GM21390 (cell line): ENCODE data around the gene TAS2R3.
"Not testable (repeated sequence)": the region's sequence is repeated elsewhere in the genome, so short reads cannot be mapped to it uniquely, and the experiment has no call there.

Source experiments
- ATAC-seq: cut with Tn5 transposase; IDR thresholded peaks from one replicate; pipeline ENCODE4 v1.9.1; 2021; ENCODE audit not compliant: unreplicated experiment

TAS2R3 gene, protein sequence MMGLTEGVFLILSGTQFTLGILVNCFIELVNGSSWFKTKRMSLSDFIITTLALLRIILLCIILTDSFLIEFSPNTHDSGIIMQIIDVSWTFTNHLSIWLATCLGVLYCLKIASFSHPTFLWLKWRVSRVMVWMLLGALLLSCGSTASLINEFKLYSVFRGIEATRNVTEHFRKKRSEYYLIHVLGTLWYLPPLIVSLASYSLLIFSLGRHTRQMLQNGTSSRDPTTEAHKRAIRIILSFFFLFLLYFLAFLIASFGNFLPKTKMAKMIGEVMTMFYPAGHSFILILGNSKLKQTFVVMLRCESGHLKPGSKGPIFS

DNA sequence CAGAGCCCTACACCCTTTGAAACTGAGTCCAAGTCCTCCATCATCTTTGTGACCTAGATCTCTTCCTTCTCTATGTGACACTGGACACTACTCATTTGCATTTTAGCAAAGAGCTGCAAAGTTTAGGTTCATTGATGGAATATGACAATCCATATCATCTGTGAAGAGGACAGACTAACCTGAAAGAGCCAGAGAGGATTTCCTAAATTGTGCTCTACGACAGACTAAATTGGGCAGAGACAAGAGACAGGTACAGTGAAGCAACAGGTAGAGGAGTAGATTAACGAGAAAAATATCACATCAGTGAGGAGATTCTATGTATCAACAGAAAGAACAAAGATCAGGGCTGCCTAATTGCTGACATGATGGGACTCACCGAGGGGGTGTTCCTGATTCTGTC is at the start of gene TAS2R3:
Gene TAS2R3 (plus strand): TSS at position 301 of the 400 bp plus-strand sequence. CDS start 62 bp downstream, at position 363.
- ATAC-seq = no peak

DNA sequence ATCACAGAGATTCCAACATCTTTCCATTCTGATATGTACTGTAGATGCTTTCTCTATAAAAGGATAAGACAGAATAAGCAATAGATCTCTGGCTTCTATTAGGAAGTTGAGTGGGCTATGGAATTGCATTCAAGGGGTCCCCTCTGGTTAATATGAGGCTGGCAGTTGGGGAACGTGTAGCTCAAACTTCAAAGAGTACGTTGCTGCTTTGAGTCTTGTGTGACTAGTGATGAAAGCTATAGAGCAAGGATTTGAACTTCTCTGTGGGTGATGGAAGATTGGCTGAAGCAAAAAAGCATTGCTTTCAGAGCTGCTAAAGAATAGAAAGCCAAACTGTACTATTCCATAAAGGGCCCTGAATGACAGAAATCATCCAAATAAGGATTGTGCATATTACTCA is 49.3 kb upstream of the TAS2R3 start:
- ATAC-seq = no peak

DNA sequence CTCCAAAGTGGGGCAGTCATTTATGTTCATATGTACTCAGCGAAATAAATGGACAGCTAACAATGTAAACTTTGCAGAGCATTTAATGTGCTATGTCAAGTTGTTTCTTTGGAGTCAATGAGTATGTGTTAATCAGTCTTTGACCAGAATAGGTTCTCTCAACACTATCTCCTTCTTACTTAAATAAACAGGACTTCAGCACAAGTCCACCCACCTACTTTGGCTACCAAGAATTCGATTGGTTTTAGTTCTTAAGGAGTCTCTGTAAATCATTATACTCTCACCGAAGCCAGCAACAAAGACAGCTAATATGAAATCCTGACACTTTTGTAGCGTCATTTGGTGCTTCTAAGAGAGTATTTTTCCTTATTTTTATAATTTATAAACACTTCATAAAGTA is 48.9 kb upstream of the TAS2R3 start:
- ATAC-seq = no peak

DNA sequence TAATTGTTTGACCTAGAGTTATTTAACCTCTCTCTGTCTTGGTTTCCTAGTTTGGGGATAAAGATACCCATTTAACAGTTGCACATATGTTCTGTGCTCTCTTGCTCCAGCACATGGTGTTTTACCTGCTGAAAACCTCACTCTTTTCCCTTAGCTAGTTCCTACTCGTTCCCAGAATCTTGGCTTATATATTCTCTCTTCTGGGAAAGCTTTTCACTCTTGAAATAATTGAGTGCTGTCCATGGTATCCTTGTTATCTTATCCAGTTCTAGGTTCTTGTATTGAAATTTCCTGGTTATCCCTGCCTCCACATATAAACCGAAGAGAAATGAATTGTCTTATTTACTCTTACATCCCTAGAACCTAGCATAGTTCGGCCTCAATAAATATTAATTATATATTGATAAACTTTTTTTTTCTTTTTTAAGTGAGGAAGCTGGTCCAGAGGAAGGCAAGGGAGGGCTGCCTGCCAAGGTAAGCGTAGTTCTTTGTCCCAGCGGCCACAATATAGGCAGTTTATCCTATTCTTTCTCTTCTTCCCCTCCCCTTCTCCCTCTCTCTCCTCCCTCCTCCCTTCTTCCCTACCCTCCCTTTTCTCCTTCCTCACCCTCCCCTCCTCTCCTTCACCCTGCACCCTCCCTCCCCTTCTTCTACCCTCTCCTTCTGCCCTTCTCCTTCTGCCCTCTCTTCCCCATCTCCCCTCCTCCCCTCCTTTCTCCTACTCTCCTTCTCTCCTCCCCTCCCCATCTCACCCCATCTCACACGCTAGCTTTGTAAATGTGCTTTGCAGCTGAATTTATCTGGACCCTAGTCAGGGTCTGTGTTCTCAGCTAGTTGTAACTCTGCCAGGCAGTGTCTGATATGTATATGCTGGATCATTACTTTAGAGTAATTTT is 47.9 kb upstream of the TAS2R3 start:
- ATAC-seq = no peak

DNA sequence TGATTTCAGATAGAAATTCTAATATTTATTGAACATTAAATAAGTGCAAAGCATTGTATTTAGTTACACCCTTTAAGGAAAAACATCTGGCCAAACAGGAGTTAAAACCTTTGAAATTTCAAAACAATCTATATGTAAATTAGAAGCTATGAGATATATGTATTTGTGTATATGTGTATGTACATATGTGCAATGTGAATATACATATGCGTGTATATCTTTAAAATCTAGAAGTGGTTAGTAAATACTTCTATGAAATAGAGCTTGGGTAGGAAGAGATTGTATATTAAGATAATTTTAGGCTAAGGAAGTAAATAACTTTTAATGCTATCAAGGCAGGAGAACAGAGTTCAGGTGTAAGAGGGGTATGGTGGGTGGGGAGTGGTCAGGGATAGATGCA is 46.4 kb upstream of the TAS2R3 start:
- ATAC-seq = no peak

DNA sequence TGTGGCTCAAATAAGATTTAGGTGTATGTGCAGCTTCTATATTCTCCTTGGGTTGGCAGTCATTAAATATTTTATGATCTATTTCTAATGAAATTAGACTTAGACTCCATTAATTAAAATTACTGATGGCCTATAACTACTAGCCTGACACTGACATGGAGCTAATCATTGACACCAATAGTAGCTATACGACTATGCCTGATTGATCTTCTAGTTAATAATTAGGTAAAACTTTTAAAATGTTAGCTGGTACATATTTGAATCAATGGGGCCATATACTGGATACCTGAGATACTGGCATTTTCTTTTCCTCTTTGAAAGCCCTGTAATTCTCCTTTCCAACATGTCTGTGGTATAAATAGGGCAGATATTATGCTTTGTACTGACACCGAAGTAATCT is 41.4 kb upstream of the TAS2R3 start:
- no peak for ATAC-seq

DNA sequence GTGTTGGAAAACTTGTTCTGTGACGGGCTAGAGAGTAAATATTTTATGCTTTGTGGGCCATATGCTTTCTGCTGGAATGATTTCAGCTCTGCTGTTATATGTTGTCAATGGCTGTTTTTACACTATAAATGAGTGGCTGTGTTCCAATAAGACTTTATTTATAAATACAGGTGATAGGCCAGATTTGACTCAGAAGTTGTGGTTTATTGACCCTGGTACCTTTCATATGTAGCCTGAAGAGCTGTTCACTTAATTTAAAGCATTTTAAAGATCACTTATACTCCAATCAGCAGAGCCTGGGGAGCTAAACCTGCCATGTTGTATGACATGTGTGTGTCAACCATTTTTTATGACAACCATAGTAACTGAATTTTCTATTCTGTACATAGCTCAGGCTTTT is 34.9 kb upstream of the TAS2R3 start:
- ATAC-seq = no peak

DNA sequence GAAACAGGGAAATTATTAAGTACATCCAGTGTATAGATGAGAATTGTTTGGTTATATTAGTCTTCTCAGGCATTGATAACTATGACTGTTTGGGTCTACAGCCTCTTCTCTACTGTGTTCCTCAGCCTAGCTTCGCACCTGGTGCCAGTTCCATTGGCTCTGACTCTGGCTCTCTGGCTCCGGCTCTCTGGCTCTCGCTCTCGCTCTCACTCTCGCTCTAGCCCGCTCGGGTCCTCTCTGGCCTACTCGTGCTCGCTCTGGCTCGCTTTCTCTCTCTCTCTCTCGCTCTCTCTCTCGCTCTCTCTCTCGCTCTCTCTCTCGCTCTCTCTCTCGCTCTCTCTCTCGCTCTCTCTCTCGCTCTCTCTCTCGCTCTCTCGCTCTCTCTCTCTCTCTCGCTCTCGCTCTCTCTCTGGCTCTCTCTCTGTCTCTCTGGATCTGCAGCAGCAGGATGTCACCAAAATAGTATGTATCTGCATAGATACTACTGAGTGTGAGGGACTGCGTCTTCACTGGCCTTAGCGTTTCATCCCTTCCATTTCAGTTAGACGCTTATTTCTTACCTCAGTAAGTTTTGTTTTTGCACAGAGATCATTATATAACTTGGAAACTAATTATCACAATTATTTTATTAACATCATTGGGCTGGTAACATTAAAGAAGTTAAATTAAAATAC is 32.3 kb upstream of the TAS2R3 start:
- no peak for ATAC-seq

DNA sequence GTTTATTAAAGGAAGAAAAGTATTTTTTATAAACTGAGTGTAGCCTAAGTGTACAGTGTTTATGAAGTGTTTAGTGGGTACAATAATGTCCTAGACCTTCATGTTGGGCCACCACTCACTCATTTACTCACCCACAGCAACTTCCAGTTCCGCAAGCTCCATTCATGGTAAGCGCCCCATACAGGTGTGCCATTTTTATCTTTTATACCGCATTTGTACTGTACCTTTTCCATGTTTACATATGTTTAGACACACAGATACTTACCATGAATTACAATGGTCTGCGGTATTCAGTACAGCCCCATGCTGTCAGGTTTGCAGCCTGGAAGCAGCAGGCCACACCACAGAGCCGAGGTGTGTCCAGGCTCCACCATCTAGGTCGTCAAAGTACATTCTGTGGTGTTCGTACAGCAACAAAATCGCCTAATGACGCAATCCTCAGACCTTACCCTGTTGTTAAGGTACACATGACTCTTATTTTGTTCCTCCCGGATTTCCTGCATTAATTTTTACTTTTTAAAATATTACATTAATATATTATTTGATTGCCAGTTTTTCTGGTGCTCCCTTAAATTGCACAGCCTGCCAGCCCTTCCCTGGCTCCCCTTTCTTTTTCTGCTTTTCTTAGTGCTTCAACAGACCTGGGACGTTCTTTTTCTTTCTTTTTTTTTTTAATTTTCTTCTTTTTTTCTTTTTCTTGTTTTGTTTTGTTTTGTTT is 26.6 kb upstream of the TAS2R3 start:
- ATAC-seq = no peak

DNA sequence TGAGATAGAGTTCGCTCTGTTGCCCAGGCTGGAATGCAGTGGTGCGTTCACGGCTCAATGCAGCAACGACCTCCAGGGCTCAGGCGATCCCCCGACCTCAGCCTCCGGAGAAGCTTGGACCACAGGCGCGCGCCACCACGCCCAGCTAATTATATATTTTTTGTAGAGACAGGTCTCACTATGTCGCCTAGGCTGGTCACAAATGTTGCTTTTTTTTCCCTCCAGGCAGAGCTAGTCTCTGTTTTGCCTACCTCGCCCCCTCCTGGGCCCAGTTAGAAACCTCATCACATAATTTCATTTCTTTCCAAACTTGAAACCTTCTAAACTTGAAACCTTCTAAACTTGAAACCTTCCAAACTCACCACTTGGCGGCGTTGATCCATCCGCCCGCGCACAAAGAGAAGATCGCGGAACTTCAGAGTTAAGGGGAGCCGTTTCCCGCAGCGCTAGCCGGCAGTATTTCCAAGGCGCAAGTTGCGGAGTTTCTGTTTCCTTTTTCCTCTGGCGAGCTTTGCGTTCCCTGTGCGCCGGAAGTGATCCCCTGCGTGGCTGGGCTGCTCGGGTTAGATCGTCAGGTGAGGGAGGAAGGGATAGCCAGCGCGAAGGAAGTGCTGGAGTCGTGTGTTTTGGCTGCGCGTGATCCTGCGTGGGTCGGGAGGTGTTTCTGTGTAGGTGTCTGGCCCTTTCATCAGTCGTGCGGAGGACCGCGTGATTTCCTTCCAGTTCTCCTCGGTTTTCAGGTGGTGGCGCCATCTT is 25.9 kb upstream of the TAS2R3 start, which contains the start of gene SSBP1:
Gene SSBP1 (plus strand): TSS at position 523 of the 756 bp plus-strand sequence. CDS start 809 bp downstream, outside the sequence.
- ATAC-seq = peak; percentile 91

DNA sequence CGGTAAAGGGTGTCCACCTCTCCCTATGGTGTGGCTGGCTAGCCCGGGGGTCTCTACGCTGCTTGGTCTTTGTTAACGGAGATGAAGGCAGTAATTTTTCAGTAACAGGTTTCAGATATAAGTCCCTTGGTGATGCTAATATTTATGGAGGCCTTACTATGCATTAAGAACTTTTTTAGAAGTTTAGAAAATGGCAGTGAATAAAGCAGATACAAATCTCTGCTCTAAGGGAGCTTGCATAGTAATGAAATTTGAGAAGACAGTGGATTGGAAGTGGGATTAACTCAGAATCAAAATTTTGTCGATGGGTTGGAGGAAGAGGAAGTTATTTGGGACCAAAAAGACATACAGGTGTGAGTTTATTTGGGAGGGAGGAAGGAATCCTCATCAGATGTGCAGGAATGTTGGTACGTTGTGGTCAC is 25.3 kb upstream of the TAS2R3 start:
- no peak for ATAC-seq

DNA sequence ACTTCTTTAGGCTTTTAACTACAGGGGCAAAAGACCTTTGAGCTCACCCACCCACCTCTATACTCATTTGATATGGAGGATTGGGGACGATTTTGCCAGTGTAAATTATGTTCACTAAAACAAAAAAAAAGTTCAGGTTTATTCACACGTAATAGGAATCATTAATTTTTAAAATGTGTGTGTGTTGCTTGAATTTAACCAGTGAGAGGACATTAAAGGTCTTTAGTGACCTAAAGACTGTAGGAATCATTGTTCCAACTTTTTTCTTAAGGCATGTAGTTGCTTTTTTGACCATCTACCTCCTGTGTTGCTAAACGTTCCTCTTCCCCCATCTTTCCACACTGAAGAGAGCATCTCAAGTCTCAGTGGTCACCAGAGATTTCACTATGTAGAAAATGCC is 24.6 kb upstream of the TAS2R3 start:
- ATAC-seq = no peak

DNA sequence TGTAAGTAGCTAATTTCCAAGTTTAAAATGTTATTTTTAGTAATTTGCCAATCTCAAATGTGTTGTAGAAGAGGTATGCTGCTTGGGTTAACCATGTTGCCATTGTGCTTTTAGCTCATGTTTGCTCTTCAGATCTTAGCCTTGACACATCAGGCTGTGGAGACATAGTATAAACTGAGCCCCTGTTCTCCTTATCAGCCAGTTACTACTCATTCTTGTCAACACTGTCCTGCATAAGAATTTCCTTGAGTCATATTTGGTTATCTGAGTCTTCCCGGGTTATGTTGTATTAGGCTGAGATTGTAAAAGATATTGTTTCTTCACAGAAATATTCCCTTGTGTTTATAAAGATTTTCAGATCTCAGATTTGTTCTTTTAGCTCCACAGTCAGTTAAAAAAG is 21.7 kb upstream of the TAS2R3 start:
- no peak for ATAC-seq

DNA sequence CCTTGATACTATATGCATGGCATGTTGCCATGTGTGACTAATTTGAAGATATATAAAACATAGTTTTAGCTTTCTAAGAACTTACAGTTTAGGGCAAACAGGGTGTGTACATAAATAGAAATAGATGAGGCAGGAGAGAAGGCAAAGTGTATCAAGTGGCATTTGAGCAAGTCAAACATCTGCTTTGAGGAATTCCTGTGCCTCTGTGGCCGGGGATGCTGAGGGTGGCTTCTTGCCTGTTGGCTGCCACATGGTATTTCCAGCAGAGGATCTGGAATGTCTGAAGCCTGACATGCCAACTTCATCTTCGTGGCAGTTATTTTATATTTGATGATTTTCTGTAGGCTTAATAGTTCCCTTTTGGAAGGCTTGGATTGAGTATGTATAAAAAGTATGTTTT is 19.8 kb upstream of the TAS2R3 start:
- no peak for ATAC-seq

DNA sequence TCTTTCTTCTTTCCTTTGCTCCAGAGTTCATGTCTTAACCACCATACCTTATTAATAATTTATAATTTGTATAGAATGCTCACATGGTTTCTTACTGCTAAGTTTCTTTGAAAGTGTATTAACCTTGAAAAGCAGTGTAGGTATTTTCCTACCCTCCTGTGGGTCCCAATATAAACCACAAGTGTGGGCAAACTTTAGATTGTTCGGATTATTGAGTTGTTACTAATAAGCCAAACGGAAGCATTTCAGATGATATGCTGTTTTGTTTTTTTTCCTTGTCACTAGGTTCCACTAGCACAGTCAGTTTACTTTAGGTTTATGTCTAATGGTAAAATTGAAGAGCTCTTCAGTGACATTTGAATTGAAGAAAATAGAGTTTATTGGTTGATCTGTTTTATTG is 15.5 kb upstream of the TAS2R3 start:
- no peak for ATAC-seq

DNA sequence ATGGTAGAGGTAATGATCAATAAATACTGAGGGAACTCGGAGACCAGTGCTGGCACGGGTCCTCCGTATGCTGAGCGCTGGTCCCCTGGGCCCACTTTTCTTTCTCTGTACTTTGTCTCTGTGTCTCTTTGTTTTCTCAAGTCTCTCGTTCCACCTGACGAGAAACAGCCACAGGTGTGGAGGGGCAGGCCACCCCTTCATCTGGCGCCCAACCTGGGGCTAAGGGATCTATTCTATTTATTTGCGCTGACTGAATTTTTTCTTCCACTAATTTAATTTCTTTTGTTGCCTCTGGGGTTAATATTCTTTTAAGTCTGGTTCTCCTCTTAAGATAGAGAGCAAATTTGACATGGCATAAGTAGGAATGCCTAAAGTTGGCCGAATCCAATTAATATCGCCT is 12.0 kb upstream of the TAS2R3 start:
- not testable (repeated sequence) for ATAC-seq

DNA sequence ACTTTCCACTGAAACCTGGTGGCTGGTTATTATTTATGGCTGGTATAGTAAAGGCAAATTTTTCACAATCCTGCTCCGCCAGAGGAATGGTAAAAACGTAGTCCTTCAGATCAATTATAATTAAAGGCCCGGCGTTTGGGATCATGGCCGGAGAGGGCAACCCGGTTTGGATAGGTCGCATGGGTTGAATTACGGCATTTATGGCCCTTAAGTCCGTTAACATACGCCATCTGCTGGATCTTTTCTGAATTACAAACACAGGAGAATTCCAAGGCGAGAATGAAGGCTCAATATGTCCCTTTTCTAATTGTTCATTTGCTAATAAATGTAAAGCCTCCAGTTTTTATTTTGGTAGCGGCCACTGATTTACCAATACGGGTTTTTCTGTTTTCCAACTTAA is 11.3 kb upstream of the TAS2R3 start:
- ATAC-seq = no peak

DNA sequence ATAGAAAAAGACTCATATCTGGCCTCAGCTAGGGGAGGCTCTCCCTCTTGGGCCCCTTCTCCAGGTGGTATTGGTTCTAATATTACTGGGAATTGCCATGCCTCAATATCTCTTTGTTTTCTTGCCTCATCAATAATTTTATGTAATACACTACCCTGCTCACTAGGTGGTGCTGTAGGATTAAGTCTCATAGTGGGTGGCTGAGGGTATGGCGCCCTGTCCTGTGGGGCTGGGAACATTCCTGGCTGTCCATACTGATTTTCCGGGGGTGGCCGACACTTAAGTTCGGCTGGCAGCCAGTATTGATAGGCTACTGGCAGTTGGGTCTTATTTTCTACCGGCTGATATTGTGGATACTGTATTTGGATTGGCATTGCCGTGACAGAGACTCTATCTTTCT is 9.0 kb upstream of the TAS2R3 start:
- no peak for ATAC-seq

DNA sequence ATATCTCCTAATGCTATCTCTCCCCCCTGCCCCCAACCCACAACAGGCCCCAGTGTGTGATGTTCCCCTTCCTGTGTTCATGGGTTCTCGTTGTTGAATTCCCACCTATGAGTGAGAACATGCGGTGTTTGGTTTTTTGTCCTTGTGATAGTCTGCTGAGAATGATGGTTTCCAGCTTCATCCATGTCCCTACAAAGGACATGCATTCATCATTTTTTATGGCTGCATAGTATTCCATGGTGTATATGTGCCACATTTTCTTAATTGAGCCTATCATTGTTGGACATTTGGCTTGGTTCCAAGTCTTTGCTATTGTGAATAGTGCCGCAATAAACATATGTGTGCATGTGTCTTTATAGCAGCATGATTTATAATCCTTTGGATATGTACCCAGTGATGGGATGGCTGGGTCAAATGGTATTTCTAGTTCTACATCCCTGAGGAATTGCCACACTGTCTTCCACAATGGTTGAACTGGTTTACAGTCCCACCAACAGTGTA is 6.2 kb downstream of the TAS2R3 start:
- not testable (repeated sequence) for ATAC-seq

DNA sequence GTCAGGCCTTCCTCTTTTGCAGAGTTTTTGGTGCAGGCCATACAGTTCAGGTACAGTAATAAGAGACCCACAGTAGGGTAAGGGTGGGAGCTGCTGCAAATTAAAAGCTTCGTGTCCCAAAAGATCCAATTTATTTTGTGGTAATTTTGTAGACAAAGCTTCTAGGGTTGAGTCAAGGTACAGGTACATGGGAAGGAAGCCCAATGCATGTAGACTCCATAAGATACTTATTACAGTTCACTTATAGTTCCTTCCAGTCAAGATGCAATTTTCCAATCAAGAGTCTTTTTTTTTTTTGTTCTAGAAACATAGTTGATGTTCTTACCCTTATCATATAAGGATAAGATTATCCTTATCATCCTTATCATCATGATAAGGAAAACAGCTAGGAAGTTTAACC is 12.5 kb downstream of the TAS2R3 start, which contains the start of gene TAS2R4:
Gene TAS2R4 (plus strand): TSS at position 301 of the 400 bp plus-strand sequence. CDS start 1,815 bp downstream, outside the sequence.
- no peak for ATAC-seq
